ENCODE data around the gene EYA2. TPM values are rescaled to one million over a fixed set of nuclear protein-coding genes. Genes with fewer than 3 reads are reported as not detected.

EYA2 gene, protein sequence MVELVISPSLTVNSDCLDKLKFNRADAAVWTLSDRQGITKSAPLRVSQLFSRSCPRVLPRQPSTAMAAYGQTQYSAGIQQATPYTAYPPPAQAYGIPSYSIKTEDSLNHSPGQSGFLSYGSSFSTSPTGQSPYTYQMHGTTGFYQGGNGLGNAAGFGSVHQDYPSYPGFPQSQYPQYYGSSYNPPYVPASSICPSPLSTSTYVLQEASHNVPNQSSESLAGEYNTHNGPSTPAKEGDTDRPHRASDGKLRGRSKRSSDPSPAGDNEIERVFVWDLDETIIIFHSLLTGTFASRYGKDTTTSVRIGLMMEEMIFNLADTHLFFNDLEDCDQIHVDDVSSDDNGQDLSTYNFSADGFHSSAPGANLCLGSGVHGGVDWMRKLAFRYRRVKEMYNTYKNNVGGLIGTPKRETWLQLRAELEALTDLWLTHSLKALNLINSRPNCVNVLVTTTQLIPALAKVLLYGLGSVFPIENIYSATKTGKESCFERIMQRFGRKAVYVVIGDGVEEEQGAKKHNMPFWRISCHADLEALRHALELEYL
- total RNA-seq (2022; extraction: Qiagen RNA extraction) = 2.0 to 2.6 TPM (median 2.4 TPM) in 5 replicates

DNA sequence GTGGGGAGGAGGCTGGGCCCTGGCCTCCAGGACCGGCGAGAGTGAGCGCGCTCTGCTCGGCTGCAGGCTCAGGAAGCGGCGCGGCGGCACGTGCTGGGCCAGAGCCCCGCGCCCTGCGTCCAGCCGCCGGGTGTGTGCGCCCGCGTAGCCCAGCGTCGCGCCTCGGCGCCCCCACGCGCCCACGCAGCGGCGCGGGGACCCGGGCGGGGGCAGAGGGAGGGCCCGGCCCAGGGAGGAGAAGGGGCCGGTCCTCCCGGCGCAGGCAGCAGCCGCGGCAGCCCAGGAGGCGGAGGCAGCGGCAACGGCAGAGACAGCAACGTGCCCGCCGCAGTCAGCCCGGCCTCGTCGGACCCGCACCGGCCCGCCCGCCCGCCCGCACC, at the start of gene EYA2:
EYA2 (plus strand) TSS at position 265 of the 380 bp plus-strand sequence. CDS start 95,168 bp downstream, outside the sequence.

Other genes starting within 250 kb of the EYA2 start
- gene SLC13A3, start 243.4 kb upstream of the EYA2 start, total RNA-seq (2022; extraction: Qiagen RNA extraction) = 0.09 to 0.14 TPM in 2 of 5 replicates, not detected in the others
- 12.0 to 14.1 TPM (median 12.9 TPM) in 5 replicates for gene TP53RK, start 205.4 kb upstream of the EYA2 start, total RNA-seq (2022; extraction: Qiagen RNA extraction)
- gene SLC2A10, start 185.2 kb upstream of the EYA2 start, total RNA-seq (2022; extraction: Qiagen RNA extraction) = not detected in 5 replicates

All from A549 treated with Hydrocortisone at 1 μM for 4 hours (cell line).